Stimulated activated CD4-positive, alpha-beta T cell treated with anti-CD3 and anti-CD28 coated beads, Interleukin-15, amount 100 ng/mL, for 1 hour (primary cell): ENCODE data around the gene CEP135.
"Not testable (repeated sequence)": the region's sequence is repeated elsewhere in the genome, so short reads cannot be mapped to it uniquely, and the experiment has no call there.

Experiments used
- DNase-seq, 2 donors: peaks; one replicate each; pipeline ENCODE4 v3.0.0-alpha.2; 2020; ENCODE audit warnings: low read depth in 1 of 2, low spot score in 1 of 2

The CEP135 gene

GRCh38 chr4:55947254-55947882 is 1.4 kb upstream of the CEP135 start:
- DNase-seq: no peak

DNA sequence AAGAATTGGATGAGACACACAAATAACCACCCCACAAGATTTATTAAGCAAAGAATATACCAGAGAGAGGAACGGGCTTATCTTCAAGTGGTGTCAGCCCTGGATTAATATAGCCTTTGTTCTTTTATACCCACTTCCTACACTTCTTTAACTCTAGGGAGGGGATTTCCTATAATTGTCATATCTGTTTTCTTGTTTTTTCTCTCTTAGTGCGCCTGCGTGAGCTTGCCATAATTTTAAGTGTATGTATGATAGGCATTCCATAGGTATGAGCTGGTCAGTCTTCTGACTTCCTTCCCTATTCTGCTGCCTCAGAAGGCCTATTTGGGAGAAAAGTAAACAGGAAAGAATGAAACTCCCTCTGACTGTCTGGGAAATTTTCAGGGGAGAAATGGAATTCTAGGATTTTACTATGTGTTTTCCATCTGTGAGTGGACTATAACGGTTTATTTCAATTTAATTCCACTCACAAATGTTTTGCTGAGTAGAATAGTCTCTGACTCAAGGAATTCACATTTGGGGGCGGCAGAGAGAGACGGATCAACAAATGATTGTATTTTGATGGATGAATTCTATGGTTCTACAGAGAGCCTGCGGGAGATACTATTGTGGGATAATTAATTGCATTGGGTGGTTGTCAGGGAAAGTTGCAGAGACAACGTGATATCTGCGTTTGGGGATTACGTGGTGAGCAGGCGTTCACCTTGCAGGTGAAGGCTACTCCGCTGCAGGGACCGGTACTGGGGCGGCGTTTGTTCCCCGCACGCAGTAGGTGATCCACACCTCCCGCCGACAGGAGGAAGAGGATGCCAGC is 626 bp upstream of the CEP135 start:
- peak in 1 of 2 donors; percentile 12 for DNase-seq

GRCh38 chr4:55949482-55949802 is 697 bp downstream of the CEP135 start:
- no peak for DNase-seq

DNA sequence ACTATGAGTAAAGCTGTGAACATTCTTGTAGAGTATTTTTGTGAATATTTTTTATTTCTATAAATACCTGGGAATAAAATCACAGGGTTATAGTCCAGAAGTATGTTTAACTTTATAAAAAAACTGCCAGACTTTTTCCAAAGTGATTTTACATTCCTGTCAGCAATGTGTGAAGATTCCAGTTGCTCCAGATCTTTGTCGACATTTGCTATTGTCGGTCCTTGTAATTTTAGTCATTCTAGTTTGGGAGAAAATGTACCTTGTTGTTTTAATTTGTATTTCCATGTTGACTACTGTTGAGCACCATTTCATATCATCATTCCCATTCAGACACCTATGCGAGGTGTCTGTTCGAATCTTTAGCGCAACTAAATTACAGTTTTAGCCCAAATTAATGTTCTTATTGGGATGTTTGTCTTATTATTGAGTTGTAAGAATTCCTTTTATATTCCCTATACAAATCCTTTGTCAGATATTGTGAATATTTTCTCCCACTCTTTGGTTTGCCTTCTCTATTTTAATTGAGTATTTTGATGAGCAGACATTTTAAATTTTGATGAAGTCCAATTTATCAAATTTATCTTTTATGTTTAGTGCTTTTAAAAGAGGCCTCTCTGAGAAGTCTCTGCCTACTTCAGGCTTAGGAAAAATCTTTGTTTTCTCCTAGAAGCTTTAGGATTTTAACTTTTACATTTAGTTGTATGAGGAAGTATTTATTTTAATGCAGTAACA is 2.6 kb downstream of the CEP135 start:
- no peak for DNase-seq

GRCh38 chr4:55955710-55956109 is 7.0 kb downstream of the CEP135 start:
- no peak for DNase-seq

DNA sequence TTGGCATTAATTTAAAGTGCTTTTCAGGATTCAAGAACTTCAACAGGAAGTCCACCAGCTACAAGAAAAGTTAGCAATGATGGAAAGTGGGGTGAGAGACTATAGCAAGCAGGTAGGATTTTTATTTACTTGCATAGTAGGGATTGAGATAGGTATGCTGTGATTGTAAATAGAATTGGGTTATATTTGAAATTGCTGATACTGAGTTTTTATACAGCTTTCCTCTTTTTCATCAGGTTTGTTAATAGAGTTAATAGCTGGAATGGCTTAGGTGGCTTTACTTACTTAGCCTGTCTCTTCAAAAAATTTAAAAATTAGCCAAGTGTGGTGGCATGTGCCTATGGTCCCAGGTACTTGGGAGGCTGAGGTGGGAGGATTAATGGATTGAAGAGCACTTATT is 10.9 kb downstream of the CEP135 start:
- no peak for DNase-seq

GRCh38 chr4:55964046-55964445 is 15.3 kb downstream of the CEP135 start:
- DNase-seq: no peak

GRCh38 chr4:55965585-55965984 is 16.8 kb downstream of the CEP135 start:
- DNase-seq: no peak

- not testable (repeated sequence) for DNase-seq
These were observed 17.6 kb downstream of the CEP135 start for GRCh38 chr4:55966324-55966723.

DNA sequence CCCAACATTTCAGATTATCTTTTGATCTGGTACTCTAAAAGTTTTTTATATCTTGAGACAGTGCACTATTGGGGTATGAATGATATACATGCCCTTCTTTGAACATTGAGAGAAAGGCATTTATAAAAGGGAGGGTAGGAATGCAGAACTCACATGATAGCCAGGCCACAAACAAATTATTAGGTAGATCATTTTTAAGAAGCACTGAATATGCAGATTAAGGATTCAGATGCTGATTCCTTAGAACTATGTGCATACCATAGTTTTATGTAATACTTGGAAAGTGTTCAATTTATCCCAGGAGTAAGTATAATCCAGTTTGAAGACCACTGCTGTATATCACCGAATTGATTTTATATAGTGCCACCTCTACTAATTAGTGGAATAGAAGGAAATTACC is 18.6 kb downstream of the CEP135 start:
- DNase-seq: no peak

GRCh38 chr4:55973650-55974049 is 24.9 kb downstream of the CEP135 start:
- no peak for DNase-seq

DNA sequence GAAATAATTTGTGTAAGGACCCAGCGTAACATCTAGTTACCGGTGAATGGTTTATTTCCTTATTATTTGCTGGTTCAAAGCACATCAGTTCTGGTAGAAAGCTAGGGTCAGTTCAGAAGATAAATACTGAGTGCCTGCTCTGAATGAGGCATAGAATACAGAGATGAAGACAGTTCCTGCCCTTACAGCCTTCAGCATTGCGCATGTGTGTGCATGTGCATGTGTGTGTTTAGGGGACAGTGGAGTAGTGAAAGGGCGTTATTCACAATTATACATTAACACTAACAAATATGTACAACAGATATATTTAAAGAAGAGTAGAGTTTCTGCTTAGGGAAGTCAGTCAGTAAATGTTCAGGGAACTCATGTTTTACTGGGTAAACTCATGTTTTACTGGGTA is 29.1 kb downstream of the CEP135 start:
- DNase-seq: no peak

DNA sequence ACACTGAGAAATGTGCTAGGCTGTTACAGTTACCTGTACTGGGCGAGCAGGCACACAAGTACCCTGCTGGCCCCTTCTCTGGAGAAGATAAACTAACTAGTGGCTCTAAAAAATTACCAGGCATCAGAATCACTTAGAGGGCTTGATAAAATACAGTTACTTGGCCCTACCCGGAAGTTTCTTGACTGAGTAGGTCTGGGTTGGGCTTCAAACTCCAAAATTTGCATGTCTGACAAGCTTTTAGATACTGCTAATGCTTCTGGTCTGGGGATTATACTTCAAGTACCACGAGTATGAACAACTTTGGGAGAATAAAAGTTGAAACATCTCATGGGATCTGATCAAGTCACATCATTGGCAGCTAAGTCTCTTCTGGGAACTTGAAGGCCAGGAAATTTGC is 30.8 kb downstream of the CEP135 start:
- no peak for DNase-seq

- DNase-seq: no peak
These were observed 32.0 kb downstream of the CEP135 start for GRCh38 chr4:55980725-55981124.

- no peak for DNase-seq
These were observed 34.2 kb downstream of the CEP135 start for GRCh38 chr4:55982976-55983375.

DNA sequence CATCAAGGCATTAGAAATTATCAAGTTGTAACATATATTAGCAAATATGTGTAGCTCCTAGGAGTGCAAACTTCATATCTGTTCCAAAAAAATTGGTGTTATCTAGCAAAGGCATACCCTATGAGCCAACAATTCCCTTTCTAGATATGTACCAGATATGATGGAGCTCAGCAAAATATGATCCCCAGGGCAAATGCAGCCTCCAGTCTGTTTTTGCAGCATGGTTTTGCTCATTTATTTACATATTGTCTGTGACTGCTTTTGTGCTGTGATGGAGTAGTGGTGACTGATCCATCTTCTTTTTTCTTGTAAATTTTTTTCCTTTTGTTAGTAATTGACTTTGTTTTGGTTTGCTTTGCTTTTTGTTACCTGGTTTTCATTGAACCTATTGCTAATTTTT is 41.0 kb downstream of the CEP135 start:
- DNase-seq: no peak

- DNase-seq: no peak
These were observed 45.4 kb downstream of the CEP135 start for GRCh38 chr4:55993994-55994663.

DNA sequence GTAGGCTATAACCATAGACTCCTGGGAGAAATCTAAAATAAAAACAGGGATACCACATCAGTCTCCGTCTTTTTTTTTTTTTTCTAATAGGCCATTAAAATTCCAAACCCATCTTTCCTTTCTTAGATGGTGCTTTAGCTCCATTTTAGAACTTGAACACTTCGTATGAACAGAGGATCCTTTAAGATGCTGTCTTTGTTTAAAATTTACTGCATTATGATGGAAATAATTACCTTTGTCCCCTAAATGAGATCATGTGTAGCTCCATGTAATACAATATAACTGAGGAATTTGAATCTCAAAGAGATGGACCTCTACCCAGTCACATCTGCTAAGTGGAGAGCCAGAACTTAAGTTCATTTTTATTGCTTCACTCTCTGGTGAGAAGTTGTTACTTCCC is 47.9 kb downstream of the CEP135 start:
- no peak for DNase-seq

GRCh38 chr4:56003606-56004005 is 54.9 kb downstream of the CEP135 start:
- no peak for DNase-seq

GRCh38 chr4:56004235-56004634 is 55.5 kb downstream of the CEP135 start:
- no peak for DNase-seq

DNA sequence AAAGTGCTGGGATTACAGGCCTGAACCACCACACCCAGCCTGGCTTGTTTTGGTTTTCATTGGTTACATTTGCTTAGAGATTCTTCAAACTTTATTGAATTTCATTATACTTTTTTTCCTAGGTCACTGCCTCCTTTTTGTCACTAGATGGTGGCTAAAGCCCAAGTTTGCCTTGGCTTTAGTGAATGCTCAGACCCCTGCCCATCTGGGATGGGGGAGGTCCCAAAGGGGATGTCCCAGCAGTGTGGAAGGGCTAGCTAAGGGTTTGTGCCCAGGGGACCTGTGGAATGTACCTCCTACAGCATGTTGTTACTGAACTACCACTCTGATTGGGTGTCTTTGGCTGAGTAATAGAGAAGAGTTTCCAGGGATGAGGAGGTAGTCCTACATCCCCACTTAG is 58.4 kb downstream of the CEP135 start:
- DNase-seq: no peak

DNA sequence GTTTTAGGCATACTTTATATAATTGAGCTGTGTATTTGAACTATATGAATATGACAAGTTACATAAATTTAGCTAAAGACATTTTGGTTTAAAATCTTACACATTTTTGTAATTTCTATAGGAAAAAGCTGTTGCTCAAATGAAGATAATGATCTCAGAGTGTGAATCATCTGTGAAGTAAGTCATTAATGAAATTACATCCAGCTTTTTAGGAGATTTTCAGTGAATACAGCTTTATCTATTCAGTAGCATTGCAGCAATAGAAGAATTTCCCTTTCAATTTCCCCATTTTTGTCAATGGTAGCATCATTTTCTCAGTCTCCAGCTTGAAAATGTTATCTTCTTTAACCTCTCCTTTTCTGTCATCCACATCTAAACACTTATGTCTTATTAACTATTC is 59.5 kb downstream of the CEP135 start:
- no peak for DNase-seq
